ENCODE data around the gene SLC22A16. TPM values are rescaled to one million over a fixed set of nuclear protein-coding genes. Genes with fewer than 3 reads are reported as not detected.

The SLC22A16 gene
- total RNA-seq, 1 donor from 2014 or later, result not detected

GRCh38 chr6:110522427-110522826 is 46.0 kb upstream of the SLC22A16 start:
- no peaks in the 10 kb centered on the region for H3K9me3 Mint-ChIP-seq
- H3K4me3 Mint-ChIP-seq, result no peak overlapping the region
- H3K4me1 Mint-ChIP-seq, result no peaks in the 10 kb centered on the region
- H3K36me3 Mint-ChIP-seq (ENCODE audit: low read depth), result no peaks in the 10 kb centered on the region
- TF ChIP-seq, protein P1, sequence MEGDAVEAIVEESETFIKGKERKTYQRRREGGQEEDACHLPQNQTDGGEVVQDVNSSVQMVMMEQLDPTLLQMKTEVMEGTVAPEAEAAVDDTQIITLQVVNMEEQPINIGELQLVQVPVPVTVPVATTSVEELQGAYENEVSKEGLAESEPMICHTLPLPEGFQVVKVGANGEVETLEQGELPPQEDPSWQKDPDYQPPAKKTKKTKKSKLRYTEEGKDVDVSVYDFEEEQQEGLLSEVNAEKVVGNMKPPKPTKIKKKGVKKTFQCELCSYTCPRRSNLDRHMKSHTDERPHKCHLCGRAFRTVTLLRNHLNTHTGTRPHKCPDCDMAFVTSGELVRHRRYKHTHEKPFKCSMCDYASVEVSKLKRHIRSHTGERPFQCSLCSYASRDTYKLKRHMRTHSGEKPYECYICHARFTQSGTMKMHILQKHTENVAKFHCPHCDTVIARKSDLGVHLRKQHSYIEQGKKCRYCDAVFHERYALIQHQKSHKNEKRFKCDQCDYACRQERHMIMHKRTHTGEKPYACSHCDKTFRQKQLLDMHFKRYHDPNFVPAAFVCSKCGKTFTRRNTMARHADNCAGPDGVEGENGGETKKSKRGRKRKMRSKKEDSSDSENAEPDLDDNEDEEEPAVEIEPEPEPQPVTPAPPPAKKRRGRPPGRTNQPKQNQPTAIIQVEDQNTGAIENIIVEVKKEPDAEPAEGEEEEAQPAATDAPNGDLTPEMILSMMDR (IDR thresholded peaks at IDR 0.05), result no peak
- DNase-seq (no peak), ATAC-seq (ENCODE audit: low read depth) (no peak)
- ChIA-PET POLR2A (no interaction called here), CTCF (no interaction called here)
- intact Hi-C loops (cut with micrococcal nuclease), result no loop called here
- H3K27me3 Mint-ChIP-seq, result peaks cover 4% of the 10 kb centered on the region
- H3K27ac Mint-ChIP-seq, result no peak overlapping the region

- no peaks in the 10 kb centered on the region for H3K9me3 Mint-ChIP-seq
- CTCF ChIA-PET, result no interaction called here
- H3K4me1 Mint-ChIP-seq, result no peaks in the 10 kb centered on the region
- ATAC-seq (ENCODE audit: low read depth) (no peak), DNase-seq (no peak)
- POLR2A ChIA-PET, result no interaction called here
- H3K27ac Mint-ChIP-seq, result no peak overlapping the region
- no peaks in the 10 kb centered on the region for H3K36me3 Mint-ChIP-seq (ENCODE audit: low read depth)
- no peak overlapping the region for H3K4me3 Mint-ChIP-seq
- TF ChIP-seq, protein P1 (IDR thresholded peaks at IDR 0.05), result no peak
- peaks cover 4% of the 10 kb centered on the region for H3K27me3 Mint-ChIP-seq
- intact Hi-C loops (cut with micrococcal nuclease), result no loop called here
These were observed 44.7 kb upstream of the SLC22A16 start for GRCh38 chr6:110520992-110521543.

DNA sequence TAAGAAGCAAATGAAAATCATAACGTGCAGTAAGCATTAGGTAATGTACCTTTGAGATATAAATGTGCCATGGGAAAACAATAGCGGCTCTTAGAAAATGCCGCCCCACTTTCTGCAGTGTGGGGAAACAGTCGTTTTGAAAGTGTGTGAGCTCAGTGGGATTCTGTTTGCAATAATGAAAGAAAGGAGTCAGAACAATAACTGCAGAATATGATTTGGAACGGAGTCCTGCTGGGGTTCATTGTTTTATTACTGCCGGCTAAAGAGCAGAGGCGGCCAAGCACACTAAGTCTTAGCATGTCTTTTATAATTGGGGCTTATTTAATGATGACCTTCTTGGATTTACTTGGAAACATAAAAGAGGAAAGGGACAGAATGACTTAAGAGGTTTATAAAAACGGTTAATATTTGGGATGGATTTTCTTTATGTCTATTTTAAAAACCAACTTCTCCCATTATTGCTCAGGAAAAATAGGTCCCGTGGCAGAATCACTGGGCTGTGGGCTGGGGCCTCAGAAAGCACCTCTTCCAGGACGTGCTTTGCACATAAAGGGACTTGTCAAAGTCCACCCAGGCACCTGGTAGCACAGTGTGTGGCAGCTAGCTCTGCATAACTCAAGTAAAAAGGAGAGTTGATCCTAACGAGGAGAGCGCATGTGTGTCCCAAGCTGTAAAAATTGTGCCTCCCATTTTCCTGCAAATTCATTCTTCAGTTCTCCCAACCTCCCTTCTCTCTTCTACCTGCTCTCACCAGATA is 44.0 kb upstream of the SLC22A16 start:
- intact Hi-C loops (cut with micrococcal nuclease), result no loop called here
- CTCF ChIA-PET, result no interaction called here
- ATAC-seq (ENCODE audit: low read depth), result no peak

DNA sequence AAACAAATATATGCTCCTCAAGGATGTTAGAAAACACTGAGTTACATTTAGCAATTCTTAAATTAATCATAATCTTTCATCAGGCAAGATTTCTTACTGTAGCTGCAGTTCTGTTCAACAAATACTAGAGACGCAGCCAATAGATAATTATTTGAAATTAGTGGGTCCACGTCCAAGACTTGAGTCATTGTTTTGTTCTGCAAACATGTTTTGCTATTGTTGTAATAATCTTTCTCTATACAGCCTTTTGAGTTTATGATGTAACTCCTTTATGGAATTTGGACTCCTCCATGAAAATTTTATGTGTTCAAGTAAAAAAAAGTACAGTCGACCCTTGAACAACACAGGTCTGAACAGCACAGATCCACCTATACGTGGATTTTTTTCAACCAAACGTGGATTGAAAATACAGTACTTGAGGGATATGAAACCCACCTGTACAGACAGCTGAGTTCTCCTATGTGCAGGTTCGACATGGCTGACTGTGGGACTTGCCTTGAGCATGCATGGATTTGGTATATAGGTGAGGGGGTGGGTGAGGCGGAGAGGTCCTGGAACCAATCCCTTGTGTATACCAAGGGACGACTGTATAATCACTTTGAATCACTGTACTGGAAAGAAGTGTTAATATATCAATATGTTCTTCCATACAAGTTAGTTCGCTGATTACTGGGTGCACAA is 41.3 kb upstream of the SLC22A16 start:
- ATAC-seq (ENCODE audit: low read depth), result no peak
- H3K27me3 Mint-ChIP-seq, result peaks cover 4% of the 10 kb centered on the region
- no peak for DNase-seq
- intact Hi-C loops (cut with micrococcal nuclease), result no loop called here
- ChIA-PET CTCF (interaction anchor here (0.6 kb wide), 1 partner anchor 444 kb away, joined by 3 read pairs; no protein-coding TSS in a partner anchor), POLR2A (no interaction called here)
- H3K4me1 Mint-ChIP-seq, result peaks cover 4% of the 10 kb centered on the region
- no peak overlapping the region for H3K27ac Mint-ChIP-seq
- no peaks in the 10 kb centered on the region for H3K36me3 Mint-ChIP-seq (ENCODE audit: low read depth)
- TF ChIP-seq, protein P1 (IDR thresholded peaks at IDR 0.05), result no peak
- no peaks in the 10 kb centered on the region for H3K9me3 Mint-ChIP-seq
- H3K4me3 Mint-ChIP-seq, result no peak overlapping the region

More for the DNA sequence above, 44.0 kb upstream of the SLC22A16 start:
- Mint-ChIP-seq H3K27ac (no peak overlapping the region), H3K4me3 (no peak overlapping the region), H3K9me3 (no peaks in the 10 kb centered on the region), H3K4me1 (no peaks in the 10 kb centered on the region), H3K36me3 (ENCODE audit: low read depth) (no peaks in the 10 kb centered on the region), H3K27me3 (peaks cover 4% of the 10 kb centered on the region)
- DNase-seq, result no peak
- TF ChIP-seq, protein P1 (IDR thresholded peaks at IDR 0.05), result no peak
- POLR2A ChIA-PET, result no interaction called here

DNA sequence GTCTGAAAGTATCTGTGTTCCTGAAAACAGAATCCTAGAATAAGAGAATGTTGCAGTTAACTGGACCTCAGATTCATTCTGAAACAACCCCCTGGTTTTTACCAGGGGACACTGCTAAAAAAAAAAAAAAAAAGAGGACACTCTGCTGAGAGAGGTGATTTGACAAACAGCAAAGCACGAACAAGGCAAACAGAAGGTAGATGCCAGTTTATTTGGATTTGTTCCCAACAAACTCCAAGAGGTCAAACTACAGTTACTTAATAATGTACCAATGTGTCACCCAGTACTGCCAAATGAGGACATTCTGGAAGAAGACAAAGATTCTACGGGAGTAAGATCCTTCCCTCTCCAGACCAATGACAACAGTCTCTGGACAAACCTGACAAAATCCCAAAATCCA is 40.6 kb upstream of the SLC22A16 start:
- Mint-ChIP-seq H3K36me3 (ENCODE audit: low read depth) (no peaks in the 10 kb centered on the region), H3K27ac (no peak overlapping the region), H3K9me3 (no peaks in the 10 kb centered on the region), H3K4me3 (no peak overlapping the region), H3K4me1 (peaks cover 4% of the 10 kb centered on the region), H3K27me3 (peaks cover 4% of the 10 kb centered on the region)
- ChIA-PET CTCF (no interaction called here), POLR2A (no interaction called here)
- TF ChIP-seq, protein P1 (IDR thresholded peaks at IDR 0.05), result no peak
- DNase-seq, result no peak
- intact Hi-C loops (cut with micrococcal nuclease), result no loop called here
- no peak for ATAC-seq (ENCODE audit: low read depth)
